Measurements from ENCODE around the gene TAS2R31. TPM values are rescaled to one million over a fixed set of nuclear protein-coding genes. Genes with fewer than 3 reads are reported as not detected.

Gene TAS2R31
- total and polyA plus RNA-seq, 2 of the 13 experiments (the other 11 are each of a cell fraction or from before 2014, with no cell fraction given), result 0.96 to 6.5 TPM

DNA sequence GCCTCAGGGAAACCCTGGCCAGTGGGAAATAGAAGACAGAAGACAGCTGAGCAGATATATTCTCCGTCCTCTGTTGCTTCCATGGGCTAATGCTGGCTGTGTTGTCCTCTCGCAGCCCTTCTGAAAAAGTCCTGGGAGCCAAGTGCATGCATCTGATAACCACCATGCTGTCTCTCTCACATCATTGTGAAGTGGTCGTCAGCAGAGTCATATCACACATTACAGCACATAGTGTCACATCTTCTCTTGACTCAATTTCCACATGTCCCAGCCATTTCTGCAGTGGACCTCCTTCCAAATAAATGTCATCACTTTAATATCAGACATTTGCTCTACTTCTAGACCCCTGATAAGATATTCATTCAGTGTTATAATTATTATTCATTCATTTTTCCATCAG is 36.9 kb downstream of the TAS2R31 start:
- Histone ChIP-seq H3K36me3 (replicated peaks in 1 of 2; ENCODE audit: control insufficient read depth in 1 of 2, insufficient read depth in 2 of 2, low read length in 2 of 2) (peaks cover 1 to 4% of the 10 kb centered on the region in 2 experiments; a peak in 2 of 5 replicates), H3K4me2 (ENCODE audit: low read depth, low read length) (no peak overlapping the region), H3K9ac (ENCODE audit: insufficient read depth, low read depth, low read length) (no peak overlapping the region), H3K27ac (ENCODE audit: extremely low read length, insufficient read depth, low read length) (no peak overlapping the region), H3K4me1 (ENCODE audit: insufficient read depth, low read length) (no peaks in the 10 kb centered on the region), H3K27me3 (ENCODE audit: control insufficient read depth in 1 of 2, insufficient read depth in 2 of 2, low read length in 2 of 2) (no peaks in the 10 kb centered on the region), H3K9me3 (ENCODE audit: low read length) (peaks cover 11% of the 10 kb centered on the region), H3K4me3 (replicated peaks in 1 of 3; ENCODE audit: insufficient read depth in 1 of 3, low read depth in 2 of 3, low read length in 3 of 3) (no peak overlapping the region), H4K20me1 (ENCODE audit: insufficient read depth, low read length) (no peaks in the 10 kb centered on the region), H3K79me2 (ENCODE audit: insufficient read depth, low read length) (no peaks in the 10 kb centered on the region), H2AFZ (ENCODE audit: low read length) (no peak overlapping the region)
- POLR2A ChIA-PET, result no interaction called here
- in situ Hi-C loops (cut with HindIII; ENCODE audit: extremely low pct_ligation_motif_present, low pct_unique_long_range_greater_than_20kb), result no loop called here
- ATAC-seq (no peak), FAIRE-seq (no peak), DNase-seq (ENCODE audit: low spot score) (no peak)
- WGBS (ENCODE audit: low lambda C conversion rate), result 100% methylated on average over 3 of the region's 3 CpGs
- CTCF ChIA-PET (ENCODE audit: low intra/inter-chr PET ratio, low total read pairs), result no interaction called here
- TF ChIP-seq PHF5A (CRISPR knock-in tag; IDR thresholded peaks at IDR 0.05; ENCODE audit: low read depth, unreplicated experiment) (no peak), HDAC1 (CRISPR knock-in tag; IDR thresholded peaks at IDR 0.05) (no peak), CBFB (CRISPR knock-in tag; IDR thresholded peaks at IDR 0.05) (no peak)
- no TSS peak for BruUV-seq (replicated peaks)
- intact Hi-C loops (cut with micrococcal nuclease; ENCODE audit: unreplicated experiment), result no loop called here

DNA sequence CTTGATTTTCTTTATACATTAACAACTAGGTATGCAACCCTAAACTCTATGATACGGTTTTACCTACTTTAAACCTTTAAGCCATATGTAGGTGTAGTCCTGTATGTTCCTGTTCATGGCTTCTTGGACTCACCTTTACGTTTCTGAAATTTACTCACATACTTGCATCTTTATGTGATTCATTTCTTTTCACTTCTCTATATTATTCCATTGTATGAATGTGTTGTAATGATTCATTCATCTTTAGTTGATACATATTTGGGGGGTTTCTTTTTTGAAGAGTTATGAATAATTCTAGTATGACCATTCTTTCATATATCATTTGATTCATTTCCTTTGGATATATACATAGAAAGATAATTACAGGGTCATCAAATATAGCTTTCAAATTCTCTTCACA is 42.1 kb downstream of the TAS2R31 start:
- H4K20me1 ChIP-seq (ENCODE audit: insufficient read depth, low read length), result no peaks in the 10 kb centered on the region
- ChIA-PET POLR2A (no interaction called here), CTCF (ENCODE audit: low intra/inter-chr PET ratio, low total read pairs) (no interaction called here)
- BruUV-seq (replicated peaks), result no TSS peak
- H3K36me3 ChIP-seq (replicated peaks in 1 of 2; ENCODE audit: control insufficient read depth in 1 of 2, insufficient read depth in 2 of 2, low read length in 2 of 2), result peaks cover 0 to 2% of the 10 kb centered on the region in 2 experiments; a peak in 1 of 5 replicates
- H3K9ac ChIP-seq (ENCODE audit: insufficient read depth, low read depth, low read length), result no peak overlapping the region
- DNase-seq (ENCODE audit: low spot score), result no peak
- H3K27me3 ChIP-seq (ENCODE audit: control insufficient read depth in 1 of 2, insufficient read depth in 2 of 2, low read length in 2 of 2), result no peaks in the 10 kb centered on the region
- no peak overlapping the region for H2AFZ ChIP-seq (ENCODE audit: low read length)
- ATAC-seq, result no peak
- intact Hi-C loops (cut with micrococcal nuclease; ENCODE audit: unreplicated experiment) (no loop called here), in situ Hi-C loops (cut with HindIII; ENCODE audit: extremely low pct_ligation_motif_present, low pct_unique_long_range_greater_than_20kb) (no loop called here)
- no peaks in the 10 kb centered on the region for H3K4me1 ChIP-seq (ENCODE audit: insufficient read depth, low read length)
- FAIRE-seq, result no peak
- H3K4me3 ChIP-seq (replicated peaks in 1 of 3; ENCODE audit: insufficient read depth in 1 of 3, low read depth in 2 of 3, low read length in 3 of 3), result no peak overlapping the region
- peaks cover 11% of the 10 kb centered on the region for H3K9me3 ChIP-seq (ENCODE audit: low read length)
- WGBS (ENCODE audit: low lambda C conversion rate), result 97% methylated on average over 2 of the region's 2 CpGs
- H3K79me2 ChIP-seq (ENCODE audit: insufficient read depth, low read length), result no peaks in the 10 kb centered on the region
- no peak overlapping the region for H3K27ac ChIP-seq (ENCODE audit: extremely low read length, insufficient read depth, low read length)
- TF ChIP-seq, protein P1, sequence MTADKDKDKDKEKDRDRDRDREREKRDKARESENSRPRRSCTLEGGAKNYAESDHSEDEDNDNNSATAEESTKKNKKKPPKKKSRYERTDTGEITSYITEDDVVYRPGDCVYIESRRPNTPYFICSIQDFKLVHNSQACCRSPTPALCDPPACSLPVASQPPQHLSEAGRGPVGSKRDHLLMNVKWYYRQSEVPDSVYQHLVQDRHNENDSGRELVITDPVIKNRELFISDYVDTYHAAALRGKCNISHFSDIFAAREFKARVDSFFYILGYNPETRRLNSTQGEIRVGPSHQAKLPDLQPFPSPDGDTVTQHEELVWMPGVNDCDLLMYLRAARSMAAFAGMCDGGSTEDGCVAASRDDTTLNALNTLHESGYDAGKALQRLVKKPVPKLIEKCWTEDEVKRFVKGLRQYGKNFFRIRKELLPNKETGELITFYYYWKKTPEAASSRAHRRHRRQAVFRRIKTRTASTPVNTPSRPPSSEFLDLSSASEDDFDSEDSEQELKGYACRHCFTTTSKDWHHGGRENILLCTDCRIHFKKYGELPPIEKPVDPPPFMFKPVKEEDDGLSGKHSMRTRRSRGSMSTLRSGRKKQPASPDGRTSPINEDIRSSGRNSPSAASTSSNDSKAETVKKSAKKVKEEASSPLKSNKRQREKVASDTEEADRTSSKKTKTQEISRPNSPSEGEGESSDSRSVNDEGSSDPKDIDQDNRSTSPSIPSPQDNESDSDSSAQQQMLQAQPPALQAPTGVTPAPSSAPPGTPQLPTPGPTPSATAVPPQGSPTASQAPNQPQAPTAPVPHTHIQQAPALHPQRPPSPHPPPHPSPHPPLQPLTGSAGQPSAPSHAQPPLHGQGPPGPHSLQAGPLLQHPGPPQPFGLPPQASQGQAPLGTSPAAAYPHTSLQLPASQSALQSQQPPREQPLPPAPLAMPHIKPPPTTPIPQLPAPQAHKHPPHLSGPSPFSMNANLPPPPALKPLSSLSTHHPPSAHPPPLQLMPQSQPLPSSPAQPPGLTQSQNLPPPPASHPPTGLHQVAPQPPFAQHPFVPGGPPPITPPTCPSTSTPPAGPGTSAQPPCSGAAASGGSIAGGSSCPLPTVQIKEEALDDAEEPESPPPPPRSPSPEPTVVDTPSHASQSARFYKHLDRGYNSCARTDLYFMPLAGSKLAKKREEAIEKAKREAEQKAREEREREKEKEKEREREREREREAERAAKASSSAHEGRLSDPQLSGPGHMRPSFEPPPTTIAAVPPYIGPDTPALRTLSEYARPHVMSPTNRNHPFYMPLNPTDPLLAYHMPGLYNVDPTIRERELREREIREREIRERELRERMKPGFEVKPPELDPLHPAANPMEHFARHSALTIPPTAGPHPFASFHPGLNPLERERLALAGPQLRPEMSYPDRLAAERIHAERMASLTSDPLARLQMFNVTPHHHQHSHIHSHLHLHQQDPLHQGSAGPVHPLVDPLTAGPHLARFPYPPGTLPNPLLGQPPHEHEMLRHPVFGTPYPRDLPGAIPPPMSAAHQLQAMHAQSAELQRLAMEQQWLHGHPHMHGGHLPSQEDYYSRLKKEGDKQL (CRISPR knock-in tag; IDR thresholded peaks at IDR 0.05; ENCODE audit: low read depth), result no peak
- no peak for TF ChIP-seq ZNF256 (CRISPR knock-in tag; conservative IDR thresholded peaks at IDR 0.05)
- H3K4me2 ChIP-seq (ENCODE audit: low read depth, low read length), result no peak overlapping the region
